ENCODE measurements around the gene DCST2. TPM values are rescaled to one million over a fixed set of nuclear protein-coding genes. Genes with fewer than 3 reads are reported as not detected.

The DCST2 gene
- total and polyA plus RNA-seq, 9 of the 15 experiments (the other 6 are each of a cell fraction or from before 2014, with no cell fraction given): 0.09 to 0.49 (median 0.11) TPM; not detected in 3

GRCh38 chr1:155064111-155064831, 30.7 kb upstream of the DCST2 start (continued):
- TF ChIP-seq ZNF695 (CRISPR knock-in tag; IDR thresholded peaks at IDR 0.05) (no peak), SNIP1 (IDR thresholded peaks at IDR 0.05; ENCODE audit: low read depth) (no peak), IFI16 (CRISPR knock-in tag; IDR thresholded peaks at IDR 0.05) (no peak), THRAP3 (IDR thresholded peaks at IDR 0.05; ENCODE audit: borderline replicate concordance) (no peak), NELFE (IDR thresholded peaks at IDR 0.05; ENCODE audit: insufficient read depth, insufficient read length) (no peak), SP1 (CRISPR knock-in tag; IDR thresholded peaks at IDR 0.05) (no peak), E2F6 (IDR thresholded peaks at IDR 0.05; ENCODE audit: borderline replicate concordance in 1 of 2, extremely low read depth in 1 of 2, insufficient read depth in 1 of 2, insufficient read length in 1 of 2, low read depth in 1 of 2, low read length in 1 of 2, poor library complexity in 1 of 2, severe bottlenecking in 1 of 2) (no peak), MEF2D (tag; conservative IDR thresholded peaks at IDR 0.05; ENCODE audit: low read depth) (0 out of 2 replicates have a peak, but pooled peaks have one; percentile 29)
- TF ChIP-seq, protein P1, sequence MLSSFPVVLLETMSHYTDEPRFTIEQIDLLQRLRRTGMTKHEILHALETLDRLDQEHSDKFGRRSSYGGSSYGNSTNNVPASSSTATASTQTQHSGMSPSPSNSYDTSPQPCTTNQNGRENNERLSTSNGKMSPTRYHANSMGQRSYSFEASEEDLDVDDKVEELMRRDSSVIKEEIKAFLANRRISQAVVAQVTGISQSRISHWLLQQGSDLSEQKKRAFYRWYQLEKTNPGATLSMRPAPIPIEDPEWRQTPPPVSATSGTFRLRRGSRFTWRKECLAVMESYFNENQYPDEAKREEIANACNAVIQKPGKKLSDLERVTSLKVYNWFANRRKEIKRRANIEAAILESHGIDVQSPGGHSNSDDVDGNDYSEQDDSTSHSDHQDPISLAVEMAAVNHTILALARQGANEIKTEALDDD (IDR thresholded peaks at IDR 0.05): no peak
- TF ChIP-seq, protein P2, sequence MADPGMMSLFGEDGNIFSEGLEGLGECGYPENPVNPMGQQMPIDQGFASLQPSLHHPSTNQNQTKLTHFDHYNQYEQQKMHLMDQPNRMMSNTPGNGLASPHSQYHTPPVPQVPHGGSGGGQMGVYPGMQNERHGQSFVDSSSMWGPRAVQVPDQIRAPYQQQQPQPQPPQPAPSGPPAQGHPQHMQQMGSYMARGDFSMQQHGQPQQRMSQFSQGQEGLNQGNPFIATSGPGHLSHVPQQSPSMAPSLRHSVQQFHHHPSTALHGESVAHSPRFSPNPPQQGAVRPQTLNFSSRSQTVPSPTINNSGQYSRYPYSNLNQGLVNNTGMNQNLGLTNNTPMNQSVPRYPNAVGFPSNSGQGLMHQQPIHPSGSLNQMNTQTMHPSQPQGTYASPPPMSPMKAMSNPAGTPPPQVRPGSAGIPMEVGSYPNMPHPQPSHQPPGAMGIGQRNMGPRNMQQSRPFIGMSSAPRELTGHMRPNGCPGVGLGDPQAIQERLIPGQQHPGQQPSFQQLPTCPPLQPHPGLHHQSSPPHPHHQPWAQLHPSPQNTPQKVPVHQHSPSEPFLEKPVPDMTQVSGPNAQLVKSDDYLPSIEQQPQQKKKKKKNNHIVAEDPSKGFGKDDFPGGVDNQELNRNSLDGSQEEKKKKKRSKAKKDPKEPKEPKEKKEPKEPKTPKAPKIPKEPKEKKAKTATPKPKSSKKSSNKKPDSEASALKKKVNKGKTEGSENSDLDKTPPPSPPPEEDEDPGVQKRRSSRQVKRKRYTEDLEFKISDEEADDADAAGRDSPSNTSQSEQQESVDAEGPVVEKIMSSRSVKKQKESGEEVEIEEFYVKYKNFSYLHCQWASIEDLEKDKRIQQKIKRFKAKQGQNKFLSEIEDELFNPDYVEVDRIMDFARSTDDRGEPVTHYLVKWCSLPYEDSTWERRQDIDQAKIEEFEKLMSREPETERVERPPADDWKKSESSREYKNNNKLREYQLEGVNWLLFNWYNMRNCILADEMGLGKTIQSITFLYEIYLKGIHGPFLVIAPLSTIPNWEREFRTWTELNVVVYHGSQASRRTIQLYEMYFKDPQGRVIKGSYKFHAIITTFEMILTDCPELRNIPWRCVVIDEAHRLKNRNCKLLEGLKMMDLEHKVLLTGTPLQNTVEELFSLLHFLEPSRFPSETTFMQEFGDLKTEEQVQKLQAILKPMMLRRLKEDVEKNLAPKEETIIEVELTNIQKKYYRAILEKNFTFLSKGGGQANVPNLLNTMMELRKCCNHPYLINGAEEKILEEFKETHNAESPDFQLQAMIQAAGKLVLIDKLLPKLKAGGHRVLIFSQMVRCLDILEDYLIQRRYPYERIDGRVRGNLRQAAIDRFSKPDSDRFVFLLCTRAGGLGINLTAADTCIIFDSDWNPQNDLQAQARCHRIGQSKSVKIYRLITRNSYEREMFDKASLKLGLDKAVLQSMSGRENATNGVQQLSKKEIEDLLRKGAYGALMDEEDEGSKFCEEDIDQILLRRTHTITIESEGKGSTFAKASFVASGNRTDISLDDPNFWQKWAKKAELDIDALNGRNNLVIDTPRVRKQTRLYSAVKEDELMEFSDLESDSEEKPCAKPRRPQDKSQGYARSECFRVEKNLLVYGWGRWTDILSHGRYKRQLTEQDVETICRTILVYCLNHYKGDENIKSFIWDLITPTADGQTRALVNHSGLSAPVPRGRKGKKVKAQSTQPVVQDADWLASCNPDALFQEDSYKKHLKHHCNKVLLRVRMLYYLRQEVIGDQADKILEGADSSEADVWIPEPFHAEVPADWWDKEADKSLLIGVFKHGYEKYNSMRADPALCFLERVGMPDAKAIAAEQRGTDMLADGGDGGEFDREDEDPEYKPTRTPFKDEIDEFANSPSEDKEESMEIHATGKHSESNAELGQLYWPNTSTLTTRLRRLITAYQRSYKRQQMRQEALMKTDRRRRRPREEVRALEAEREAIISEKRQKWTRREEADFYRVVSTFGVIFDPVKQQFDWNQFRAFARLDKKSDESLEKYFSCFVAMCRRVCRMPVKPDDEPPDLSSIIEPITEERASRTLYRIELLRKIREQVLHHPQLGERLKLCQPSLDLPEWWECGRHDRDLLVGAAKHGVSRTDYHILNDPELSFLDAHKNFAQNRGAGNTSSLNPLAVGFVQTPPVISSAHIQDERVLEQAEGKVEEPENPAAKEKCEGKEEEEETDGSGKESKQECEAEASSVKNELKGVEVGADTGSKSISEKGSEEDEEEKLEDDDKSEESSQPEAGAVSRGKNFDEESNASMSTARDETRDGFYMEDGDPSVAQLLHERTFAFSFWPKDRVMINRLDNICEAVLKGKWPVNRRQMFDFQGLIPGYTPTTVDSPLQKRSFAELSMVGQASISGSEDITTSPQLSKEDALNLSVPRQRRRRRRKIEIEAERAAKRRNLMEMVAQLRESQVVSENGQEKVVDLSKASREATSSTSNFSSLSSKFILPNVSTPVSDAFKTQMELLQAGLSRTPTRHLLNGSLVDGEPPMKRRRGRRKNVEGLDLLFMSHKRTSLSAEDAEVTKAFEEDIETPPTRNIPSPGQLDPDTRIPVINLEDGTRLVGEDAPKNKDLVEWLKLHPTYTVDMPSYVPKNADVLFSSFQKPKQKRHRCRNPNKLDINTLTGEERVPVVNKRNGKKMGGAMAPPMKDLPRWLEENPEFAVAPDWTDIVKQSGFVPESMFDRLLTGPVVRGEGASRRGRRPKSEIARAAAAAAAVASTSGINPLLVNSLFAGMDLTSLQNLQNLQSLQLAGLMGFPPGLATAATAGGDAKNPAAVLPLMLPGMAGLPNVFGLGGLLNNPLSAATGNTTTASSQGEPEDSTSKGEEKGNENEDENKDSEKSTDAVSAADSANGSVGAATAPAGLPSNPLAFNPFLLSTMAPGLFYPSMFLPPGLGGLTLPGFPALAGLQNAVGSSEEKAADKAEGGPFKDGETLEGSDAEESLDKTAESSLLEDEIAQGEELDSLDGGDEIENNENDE (IDR thresholded peaks at IDR 0.05; ENCODE audit: low read depth, low read length): no peak
- TF ChIP-seq, protein P3, sequence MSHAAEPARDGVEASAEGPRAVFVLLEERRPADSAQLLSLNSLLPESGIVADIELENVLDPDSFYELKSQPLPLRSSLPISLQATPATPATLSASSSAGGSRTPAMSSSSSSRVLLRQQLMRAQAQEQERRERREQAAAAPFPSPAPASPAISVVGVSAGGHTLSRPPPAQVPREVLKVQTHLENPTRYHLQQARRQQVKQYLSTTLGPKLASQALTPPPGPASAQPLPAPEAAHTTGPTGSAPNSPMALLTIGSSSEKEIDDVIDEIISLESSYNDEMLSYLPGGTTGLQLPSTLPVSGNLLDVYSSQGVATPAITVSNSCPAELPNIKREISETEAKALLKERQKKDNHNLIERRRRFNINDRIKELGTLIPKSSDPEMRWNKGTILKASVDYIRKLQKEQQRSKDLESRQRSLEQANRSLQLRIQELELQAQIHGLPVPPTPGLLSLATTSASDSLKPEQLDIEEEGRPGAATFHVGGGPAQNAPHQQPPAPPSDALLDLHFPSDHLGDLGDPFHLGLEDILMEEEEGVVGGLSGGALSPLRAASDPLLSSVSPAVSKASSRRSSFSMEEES (CRISPR knock-in tag; IDR thresholded peaks at IDR 0.05): peak; percentile 53

All from K562 (cell line).